ENCODE data around the gene CYSTM1.
A peak's percentile ranks its signal among the peaks of the same experiment; 100 is the strongest.
"Not testable (repeated sequence)": the region's sequence is repeated elsewhere in the genome, so short reads cannot be mapped to it uniquely, and the experiment has no call there.

Gene CYSTM1

GRCh38 chr5:140178482-140179116 is 3.6 kb downstream of the CYSTM1 start:
- DNase-seq: no peak

- no peak for DNase-seq
Observed at GRCh38 chr5:140181002-140181483, 6.1 kb downstream of the CYSTM1 start.

- no peak for DNase-seq
Observed at GRCh38 chr5:140181525-140181924, 6.5 kb downstream of the CYSTM1 start.

GRCh38 chr5:140182075-140182711 is 7.2 kb downstream of the CYSTM1 start:
- DNase-seq: peak; percentile 44

- DNase-seq: peak; percentile 37
Observed at GRCh38 chr5:140182803-140183367, 7.9 kb downstream of the CYSTM1 start.

- DNase-seq: no peak
Observed at GRCh38 chr5:140185409-140185808, 10.4 kb downstream of the CYSTM1 start.

- no peak for DNase-seq
Observed at GRCh38 chr5:140186267-140186671, 11.3 kb downstream of the CYSTM1 start.

GRCh38 chr5:140189253-140189652 is 14.3 kb downstream of the CYSTM1 start:
- DNase-seq: no peak

- DNase-seq: no peak
Observed at GRCh38 chr5:140189977-140190871, 15.2 kb downstream of the CYSTM1 start.

GRCh38 chr5:140190872-140191218 is 15.9 kb downstream of the CYSTM1 start:
- no peak for DNase-seq

GRCh38 chr5:140192715-140193430 is 17.9 kb downstream of the CYSTM1 start:
- DNase-seq: no peak

GRCh38 chr5:140194662-140195061 is 19.7 kb downstream of the CYSTM1 start:
- no peak for DNase-seq

GRCh38 chr5:140196115-140196814 is 21.3 kb downstream of the CYSTM1 start:
- no peak for DNase-seq

- no peak for DNase-seq
Observed at GRCh38 chr5:140197023-140197422, 22.0 kb downstream of the CYSTM1 start.

- DNase-seq: not testable (repeated sequence)
Observed at GRCh38 chr5:140198915-140199314, 23.9 kb downstream of the CYSTM1 start.

GRCh38 chr5:140202078-140202477 is 27.1 kb downstream of the CYSTM1 start:
- no peak for DNase-seq

- no peak for DNase-seq
Observed at GRCh38 chr5:140202610-140203009, 27.6 kb downstream of the CYSTM1 start.

- DNase-seq: no peak
Observed at GRCh38 chr5:140205216-140205615, 30.2 kb downstream of the CYSTM1 start.

- no peak for DNase-seq
Observed at GRCh38 chr5:140205952-140206351, 31.0 kb downstream of the CYSTM1 start.

GRCh38 chr5:140207250-140207964 is 32.4 kb downstream of the CYSTM1 start:
- no peak for DNase-seq

GRCh38 chr5:140208065-140208464 is 33.1 kb downstream of the CYSTM1 start:
- no peak for DNase-seq
